ENCODE results near the gene DCC. TPM values are rescaled to one million over a fixed set of nuclear protein-coding genes. Genes with fewer than 3 reads are reported as not detected.

Gene DCC
- total and polyA plus RNA-seq, 2 of the 8 experiments (the other 6 are each of a cell fraction or from before 2014, with no cell fraction given) = 0.14 to 1.4 TPM

DNA sequence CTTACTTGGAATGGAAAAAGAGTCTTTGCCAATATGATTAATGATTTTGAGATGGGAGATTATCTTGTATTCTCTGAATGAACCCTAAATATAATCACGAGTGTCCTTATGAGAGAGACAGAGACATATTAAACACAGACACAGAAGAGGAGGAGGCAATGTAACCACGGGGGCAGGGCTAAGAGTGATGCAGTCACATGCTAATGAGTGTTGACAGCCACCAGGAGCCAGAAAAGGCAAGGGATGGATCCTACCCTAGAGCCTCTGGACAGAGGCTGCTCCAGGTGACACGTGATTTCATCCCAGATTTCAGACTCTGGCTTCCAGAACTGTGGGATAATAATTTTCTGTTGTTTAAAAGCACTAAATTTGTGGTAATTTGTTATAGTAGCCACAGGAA lies 1204.9 kb downstream of the DCC start:
- TF ChIP-seq, protein P1, sequence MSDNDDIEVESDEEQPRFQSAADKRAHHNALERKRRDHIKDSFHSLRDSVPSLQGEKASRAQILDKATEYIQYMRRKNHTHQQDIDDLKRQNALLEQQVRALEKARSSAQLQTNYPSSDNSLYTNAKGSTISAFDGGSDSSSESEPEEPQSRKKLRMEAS (IDR thresholded peaks at IDR 0.05) = no peak
- Histone ChIP-seq H2AK5ac (ENCODE audit: low read depth, low read length) (no peak overlapping the region), H2AFZ (ENCODE audit: low read length) (no peak overlapping the region), H3K4me1 (replicated peaks in 1 of 4; ENCODE audit: control insufficient read depth in 3 of 4, insufficient read depth in 4 of 4, low read length in 3 of 4) (peaks cover 0 to 2% (median 0%) of the 10 kb centered on the region in 4 experiments; a peak in 1 of 7 replicates), H3K23me2 (ENCODE audit: low read depth, low read length) (no peaks in the 10 kb centered on the region), H4K91ac (replicated peaks; ENCODE audit: insufficient read length, low read length) (no peak overlapping the region), H2BK12ac (ENCODE audit: low read depth, low read length) (no peak overlapping the region), H3K4me3 (ENCODE audit: extremely low read depth in 1 of 4, insufficient read depth in 2 of 4, low read depth in 3 of 4, low read length in 4 of 4) (no peak overlapping the region), H3K79me1 (ENCODE audit: low read depth, low read length) (no peaks in the 10 kb centered on the region), H2BK15ac (ENCODE audit: low read length) (no peak overlapping the region), H3K36me3 (ENCODE audit: control insufficient read depth in 2 of 4, insufficient read depth in 4 of 4, low read length in 3 of 4) (no peaks in the 10 kb centered on the region), H3K9me3 (ENCODE audit: insufficient read depth in 2 of 2, low read depth in 1 of 2, low read length in 1 of 2) (no peaks in the 10 kb centered on the region), H3K4me2 (ENCODE audit: insufficient read depth in 1 of 2, low read depth in 2 of 2, low read length in 2 of 2) (no peak overlapping the region), H3K18ac (ENCODE audit: extremely low read depth, low read length) (no peak overlapping the region), H2BK120ac (replicated peaks; ENCODE audit: low read depth, low read length) (no peak overlapping the region), H3K23ac (ENCODE audit: insufficient read length) (no peak overlapping the region), H3K56ac (replicated peaks; ENCODE audit: insufficient read length, low read depth, low read length) (no peak overlapping the region), H3K14ac (ENCODE audit: insufficient read length) (no peak overlapping the region), H2BK20ac (ENCODE audit: low read length) (no peak overlapping the region), H3K79me2 (ENCODE audit: control insufficient read depth in 1 of 2, insufficient read depth in 2 of 2, low read length in 2 of 2) (no peaks in the 10 kb centered on the region), H4K5ac (ENCODE audit: insufficient read length, low read depth, low read length) (no peak overlapping the region), H2BK5ac (ENCODE audit: low read depth, low read length) (no peak overlapping the region), H3K27me3 (replicated peaks in 1 of 4; ENCODE audit: control insufficient read depth in 3 of 4, extremely low read depth in 1 of 4, insufficient read depth in 3 of 4, low read length in 3 of 4) (no peaks in the 10 kb centered on the region), H3K4ac (replicated peaks; ENCODE audit: insufficient read length, low read depth, low read length) (no peak overlapping the region), H3K9ac (replicated peaks in 1 of 4; ENCODE audit: extremely low read depth in 1 of 4, low read depth in 3 of 4, low read length in 3 of 4) (no peak overlapping the region), H4K20me1 (replicated peaks in 1 of 2; ENCODE audit: control insufficient read depth in 1 of 2, insufficient read depth in 2 of 2, low read length in 2 of 2) (no peaks in the 10 kb centered on the region), H4K8ac (ENCODE audit: extremely low read depth, insufficient read depth, low read length) (no peak overlapping the region), H3K27ac (ENCODE audit: low read depth, low read length) (no peak overlapping the region)
- 90% methylated on average over 3 of the region's 3 CpGs; no CpG with 5 or more reads in 1 of the 2 experiments for WGBS, 2 experiments (ENCODE audit: extremely low coverage in 1 of 2, insufficient coverage in 1 of 2, insufficient read length in 1 of 2, insufficient replicate concordance in 2 of 2, low coverage in 1 of 2, low lambda C conversion rate in 2 of 2, missing lambda C conversion rate in 1 of 2)
- ChIA-PET POLR2A (ENCODE audit: partially characterized antibody) (no interaction called here), CTCF (ENCODE audit: partially characterized antibody) (no interaction called here)
- DNase-seq (ENCODE audit: low read depth in 1 of 2, low spot score in 2 of 2) (no peak), FAIRE-seq (no peak)

Measured in H1 (cell line).